Measurements from ENCODE around the gene UGT3A1.

DNA sequence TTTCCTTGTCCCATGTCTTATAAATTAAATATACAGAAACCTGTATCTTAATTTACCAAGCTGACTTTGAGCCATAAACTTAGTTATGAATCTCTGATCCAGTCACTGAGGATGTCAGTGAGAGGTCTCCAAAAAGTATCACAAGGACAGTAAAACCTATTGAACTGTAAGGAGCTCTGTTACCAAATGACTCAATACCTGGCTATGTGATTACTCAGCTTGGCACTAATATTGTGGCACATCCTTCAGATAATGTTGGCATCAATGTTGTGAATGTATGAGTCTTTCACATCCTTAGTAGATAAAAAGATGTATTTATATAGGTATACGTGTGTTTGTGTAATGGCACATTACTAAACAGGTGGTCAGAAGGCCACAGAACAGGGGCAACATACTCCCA lies 34.8 kb downstream of the UGT3A1 start:
- TF ChIP-seq EZH2 (IDR thresholded peaks at IDR 0.05) (no peak), POLR2AphosphoS5 (IDR thresholded peaks at IDR 0.05; ENCODE audit: borderline replicate concordance, low read depth, low read length) (no peak)
